D721Med (cell line): ENCODE data around the gene LGALS3.

Experiments used
- DNase-seq: peaks from one replicate; pipeline ENCODE4 v3.0.0; 2011; ENCODE audit warnings: low spot score; ENCODE audit not compliant: insufficient read length
- FAIRE-seq: peaks from 2 replicates; lab custom pipeline; 2011; peaks lifted over from hg19 to GRCh38; lab: Jason Lieb, UNC
- TF ChIP-seq, protein P1 (sequence below): IDR thresholded peaks from 2 replicates; pipeline ENCODE4 v1.5.1; 2012; ENCODE audit warnings: mild to moderate bottlenecking, control low read depth; ENCODE audit not compliant: insufficient read depth; ENCODE audit errors: missing control alignments

Gene LGALS3

DNA sequence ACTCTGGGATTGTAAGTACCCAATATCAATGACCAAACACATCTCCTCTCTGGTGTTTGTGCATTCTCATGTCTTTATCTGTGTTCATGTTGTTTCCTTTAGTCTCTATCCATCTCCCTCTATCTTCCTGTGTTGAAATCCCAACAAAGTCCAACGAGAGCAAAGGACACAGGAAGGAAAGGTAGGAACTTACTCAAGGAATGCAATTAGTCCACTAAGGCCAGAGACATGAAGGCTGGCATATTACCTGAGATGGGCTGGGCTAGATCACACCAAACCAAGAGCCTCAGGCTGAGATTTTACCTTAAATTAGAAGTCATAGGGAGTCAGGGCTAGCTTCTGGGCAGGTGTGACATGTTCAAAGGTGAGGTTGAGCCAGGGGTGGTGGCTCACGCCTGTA, 14.3 kb upstream of the LGALS3 start:
- TF ChIP-seq, protein P1, sequence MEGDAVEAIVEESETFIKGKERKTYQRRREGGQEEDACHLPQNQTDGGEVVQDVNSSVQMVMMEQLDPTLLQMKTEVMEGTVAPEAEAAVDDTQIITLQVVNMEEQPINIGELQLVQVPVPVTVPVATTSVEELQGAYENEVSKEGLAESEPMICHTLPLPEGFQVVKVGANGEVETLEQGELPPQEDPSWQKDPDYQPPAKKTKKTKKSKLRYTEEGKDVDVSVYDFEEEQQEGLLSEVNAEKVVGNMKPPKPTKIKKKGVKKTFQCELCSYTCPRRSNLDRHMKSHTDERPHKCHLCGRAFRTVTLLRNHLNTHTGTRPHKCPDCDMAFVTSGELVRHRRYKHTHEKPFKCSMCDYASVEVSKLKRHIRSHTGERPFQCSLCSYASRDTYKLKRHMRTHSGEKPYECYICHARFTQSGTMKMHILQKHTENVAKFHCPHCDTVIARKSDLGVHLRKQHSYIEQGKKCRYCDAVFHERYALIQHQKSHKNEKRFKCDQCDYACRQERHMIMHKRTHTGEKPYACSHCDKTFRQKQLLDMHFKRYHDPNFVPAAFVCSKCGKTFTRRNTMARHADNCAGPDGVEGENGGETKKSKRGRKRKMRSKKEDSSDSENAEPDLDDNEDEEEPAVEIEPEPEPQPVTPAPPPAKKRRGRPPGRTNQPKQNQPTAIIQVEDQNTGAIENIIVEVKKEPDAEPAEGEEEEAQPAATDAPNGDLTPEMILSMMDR = no peak
- FAIRE-seq = no peak
- no peak for DNase-seq

DNA sequence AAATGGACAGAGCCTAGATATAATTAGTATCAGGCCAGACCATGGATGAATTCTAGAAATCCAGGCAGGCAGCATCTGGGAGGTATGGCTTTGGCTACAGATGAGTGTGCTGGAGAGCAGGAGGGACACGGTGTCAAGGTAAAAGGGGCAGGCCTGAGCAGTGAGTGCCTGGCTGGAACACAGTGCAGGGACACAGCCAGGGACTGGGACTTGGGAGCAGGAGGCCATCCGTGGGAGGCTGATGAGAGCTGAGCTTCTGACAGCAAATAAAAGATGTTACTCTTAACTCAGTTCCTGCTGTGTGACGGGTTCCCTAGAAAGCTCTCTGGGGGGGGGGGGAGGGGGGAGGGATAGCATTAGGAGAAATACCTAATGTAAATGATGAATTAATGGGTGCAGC, 13.6 kb upstream of the LGALS3 start:
- DNase-seq (no peak), FAIRE-seq (no peak)
- TF ChIP-seq, protein P1 = no peak

DNA sequence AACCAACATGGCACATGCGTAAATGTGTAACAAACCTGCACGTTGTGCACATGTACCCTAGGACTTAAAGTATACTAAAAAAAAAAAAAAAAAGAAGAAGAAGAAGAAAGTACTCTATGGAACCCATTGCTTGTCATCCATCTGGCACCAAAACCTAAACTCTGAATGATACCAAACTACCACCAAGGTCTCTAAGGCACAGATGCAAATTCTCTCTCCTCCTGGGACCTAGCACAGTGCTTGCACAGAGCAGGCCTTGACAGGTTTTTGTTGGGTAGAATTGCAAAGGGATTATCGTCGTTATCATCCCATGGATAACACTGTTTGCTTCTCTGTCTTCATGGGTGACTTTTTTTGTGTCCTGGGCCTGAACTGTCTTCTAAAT, 13.2 kb upstream of the LGALS3 start:
- no peak for DNase-seq
- TF ChIP-seq, protein P1 = no peak
- no peak for FAIRE-seq

DNA sequence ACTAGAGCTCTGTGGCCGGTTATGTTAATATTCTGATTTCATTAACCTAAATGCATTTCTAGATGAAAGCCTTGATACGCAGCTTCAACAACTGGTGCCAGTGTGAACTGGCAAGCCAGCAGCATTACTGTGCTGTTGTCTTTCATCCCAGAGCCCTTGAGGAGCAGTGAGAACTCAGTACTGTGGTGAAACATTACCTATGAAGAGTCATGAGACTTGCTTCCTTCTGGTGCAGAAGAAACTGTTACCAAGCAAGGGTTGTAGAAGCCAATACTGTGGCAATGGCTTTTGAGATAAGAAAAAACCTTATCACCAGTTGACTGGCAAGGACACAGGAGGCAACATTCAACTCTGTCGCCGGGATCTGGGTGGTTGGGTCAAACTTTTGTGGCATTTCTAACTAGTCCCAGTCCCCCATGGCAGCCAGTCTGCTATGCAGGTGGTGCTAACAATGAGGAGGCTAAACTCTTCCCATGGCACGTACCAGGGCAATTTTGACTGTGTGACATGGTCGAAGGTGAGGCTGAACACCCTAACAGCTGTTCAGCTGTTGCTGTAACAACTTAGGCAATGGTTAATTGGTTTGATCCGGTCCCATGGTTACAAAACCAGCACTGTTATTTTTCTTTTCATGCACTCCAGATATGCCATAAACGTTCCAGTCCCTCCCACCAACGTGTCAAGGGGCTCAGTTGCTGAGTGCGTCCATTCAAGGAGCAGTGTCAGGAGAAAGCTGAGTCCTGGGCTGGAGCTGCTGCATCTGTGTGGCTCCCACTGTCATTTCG, 12.6 kb upstream of the LGALS3 start:
- TF ChIP-seq, protein P1 = no peak
- no peak for FAIRE-seq
- no peak for DNase-seq

DNA sequence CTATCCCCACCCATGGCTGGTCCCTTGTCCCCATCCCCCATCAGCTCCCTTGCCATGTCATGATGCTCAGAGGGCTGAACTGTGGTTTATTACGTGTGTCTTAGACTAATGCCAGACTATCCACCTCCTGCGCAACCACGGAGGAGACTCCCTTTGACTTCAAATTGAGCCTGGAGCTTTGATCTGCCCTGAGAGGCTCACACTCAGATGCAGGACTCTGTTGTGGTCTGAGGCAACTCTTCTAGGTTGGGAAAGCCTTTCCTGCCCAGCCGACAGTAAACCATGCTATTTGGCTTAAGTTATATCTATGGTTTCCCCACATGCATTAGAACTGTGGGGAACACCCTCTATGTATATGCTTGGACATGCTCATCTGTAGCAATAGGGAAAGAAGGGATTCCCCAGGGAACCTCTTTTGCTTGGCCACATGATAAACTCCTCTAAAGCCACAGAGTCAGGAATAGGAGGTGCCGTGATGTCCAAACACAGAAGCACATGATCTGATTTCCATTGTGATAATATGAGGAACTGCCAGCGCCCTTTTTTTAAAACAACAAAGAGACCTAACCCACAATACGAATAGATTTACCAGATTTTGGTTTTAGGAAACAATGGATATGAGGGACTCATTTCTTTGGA, 11.1 kb upstream of the LGALS3 start:
- FAIRE-seq (no peak), DNase-seq (no peak)
- TF ChIP-seq, protein P1 = no peak

DNA sequence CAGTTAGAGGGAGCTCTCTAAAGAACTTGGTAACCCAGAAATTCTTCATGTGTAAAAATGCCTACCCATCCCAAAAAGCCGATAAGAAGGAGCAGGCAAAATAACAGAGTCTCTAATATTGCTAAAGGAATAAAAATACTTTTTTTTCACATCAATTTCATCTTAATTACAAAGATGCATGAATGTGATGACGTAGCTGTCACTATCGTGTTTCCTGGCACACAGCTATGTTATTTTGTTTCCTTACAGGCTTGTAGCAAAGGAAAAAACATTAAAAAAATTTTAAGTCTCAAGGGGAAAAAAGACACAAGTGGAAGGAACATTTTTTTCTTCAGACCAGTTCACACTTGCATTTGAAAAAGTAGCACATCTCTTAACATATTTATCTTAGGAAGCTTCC, 10.3 kb upstream of the LGALS3 start:
- FAIRE-seq (no peak), DNase-seq (no peak)
- TF ChIP-seq, protein P1 = no peak
